GM18505 (cell line): ENCODE data around the gene TNRC18.
"Not testable (repeated sequence)": the region's sequence is repeated elsewhere in the genome, so short reads cannot be mapped to it uniquely, and the experiment has no call there.

Experiments used
- ATAC-seq: cut with Tn5 transposase; IDR thresholded peaks from one replicate; pipeline ENCODE4 v1.9.1; 2021; ENCODE audit not compliant: unreplicated experiment
- POLR2A ChIP-seq: IDR thresholded peaks from 4 replicates; pipeline ENCODE4 v1.6.1; 2011; ENCODE audit warnings: borderline replicate concordance; ENCODE audit not compliant: insufficient read depth, insufficient read length; ENCODE audit errors: extremely low read depth

TNRC18 gene

DNA sequence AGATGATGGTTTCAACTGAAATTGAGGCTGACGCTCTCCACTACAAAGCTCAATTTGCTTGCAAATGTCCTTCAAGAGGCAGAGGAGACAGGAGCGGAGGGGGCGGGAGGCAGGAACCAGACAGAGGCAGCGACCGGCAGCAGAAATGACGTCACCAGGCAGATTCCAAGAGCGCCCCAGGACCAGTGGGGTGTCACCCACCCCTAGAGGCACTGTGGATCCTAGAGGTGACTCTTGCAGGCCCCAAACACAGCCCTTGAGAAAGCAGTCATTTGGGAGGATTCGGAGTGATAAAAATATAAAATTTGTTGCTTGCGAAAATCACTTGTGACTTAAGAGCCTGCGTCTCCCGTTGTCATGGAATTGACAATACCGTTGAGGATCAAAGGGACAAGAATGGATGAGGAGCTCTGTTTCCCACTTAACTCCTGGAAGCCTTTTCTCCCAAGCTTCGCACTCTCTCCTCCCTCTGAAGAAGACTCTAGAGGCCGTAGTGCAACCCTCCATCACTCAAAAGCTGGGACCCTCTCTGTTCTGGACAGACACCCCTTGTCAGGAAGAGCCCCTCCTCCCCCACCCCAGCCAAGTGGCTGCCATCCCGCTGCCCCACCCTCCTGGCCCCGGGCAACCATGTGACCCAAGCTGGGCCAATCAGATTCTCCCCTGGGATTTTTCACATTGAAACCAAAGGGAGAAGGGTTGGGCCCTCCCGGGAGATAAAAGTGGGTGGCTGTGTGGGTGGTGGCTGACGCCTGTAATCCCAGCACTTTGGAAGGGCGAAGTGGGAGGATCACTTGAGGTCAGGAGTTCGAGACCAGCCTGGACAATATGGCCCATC, 157.2 kb downstream of the TNRC18 start:
- TF ChIP-seq POLR2A, result no peak
- no peak for ATAC-seq

DNA sequence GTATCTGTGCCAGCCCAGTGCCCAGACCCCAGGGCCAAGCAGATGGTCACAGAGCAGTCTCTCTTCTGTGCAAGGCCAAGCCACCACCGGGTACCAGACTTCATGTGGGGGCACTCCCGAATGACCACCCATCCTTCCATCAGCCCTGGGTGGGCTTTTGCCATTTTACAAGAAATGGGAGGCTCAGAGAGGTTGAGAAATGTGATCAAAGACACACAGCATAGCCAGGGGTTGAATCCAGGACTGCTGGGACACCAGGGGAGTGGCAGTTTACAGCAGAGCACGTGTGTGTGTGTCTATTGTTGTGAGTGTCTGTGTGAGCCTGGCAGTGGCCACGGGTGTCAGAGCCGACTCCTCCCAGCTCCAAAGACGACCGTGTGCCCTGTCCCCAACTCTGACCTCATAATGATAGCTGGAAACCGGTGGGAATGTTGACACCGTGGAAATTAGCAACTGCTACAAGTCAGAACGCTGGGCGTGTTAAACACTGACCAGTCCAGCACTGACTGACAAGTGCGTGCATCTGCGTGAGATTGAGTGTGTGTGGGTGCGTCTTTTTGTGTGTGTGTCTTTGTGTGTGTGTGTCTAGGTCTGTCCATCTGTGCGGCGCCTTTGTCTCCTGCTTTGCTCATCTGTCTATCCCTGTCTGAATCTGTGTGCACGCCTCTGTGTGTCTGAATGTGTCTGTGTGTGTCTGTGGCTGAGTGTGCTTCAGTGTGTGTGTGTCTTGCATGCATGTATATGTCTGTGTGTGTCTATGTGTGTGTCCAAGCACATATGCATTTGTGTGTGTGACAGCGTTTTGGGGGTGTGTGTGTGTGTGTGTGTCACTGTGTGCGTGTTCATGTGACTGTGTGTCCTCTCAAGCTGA, 158.1 kb downstream of the TNRC18 start:
- no peak for TF ChIP-seq POLR2A
- ATAC-seq, result no peak

GRCh38 chr7:5263066-5263465, 160.6 kb downstream of the TNRC18 start:
- not testable (repeated sequence) for ATAC-seq

DNA sequence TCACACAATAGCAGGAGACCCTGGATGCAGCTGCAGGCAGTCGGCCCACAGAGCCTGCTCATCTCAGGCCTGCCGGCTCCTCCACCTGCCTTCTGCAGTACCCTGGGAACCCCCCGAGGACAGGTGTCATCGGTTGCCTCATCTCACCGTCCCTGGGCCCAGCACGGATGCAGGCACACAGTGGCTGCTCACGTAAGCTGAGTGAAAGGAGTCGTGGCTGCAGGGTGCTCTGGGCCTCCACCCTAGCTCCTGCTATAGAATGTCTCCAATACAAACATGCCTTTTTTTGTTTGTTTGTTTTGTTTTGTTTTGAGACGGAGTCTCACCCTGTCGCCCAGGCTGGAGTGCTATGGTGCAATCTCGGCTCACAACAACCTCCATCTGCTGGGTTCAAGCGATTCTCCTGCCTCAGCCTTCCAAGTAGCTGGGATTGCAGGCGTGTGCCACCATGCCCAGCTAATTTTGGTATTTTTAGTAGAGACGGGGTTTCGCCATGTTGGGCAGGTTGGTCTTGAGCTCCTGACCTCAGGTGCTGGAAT, 163.0 kb downstream of the TNRC18 start:
- ATAC-seq, result not testable (repeated sequence)
